Measurements from ENCODE around the gene CYP4B1. TPM values are rescaled to one million over a fixed set of nuclear protein-coding genes. Genes with fewer than 3 reads are reported as not detected.

CYP4B1 gene
- total and polyA plus RNA-seq, 10 of the 15 experiments (the other 5 are each of a cell fraction or from before 2014, with no cell fraction given), result 0.38 TPM; not detected in 9

DNA sequence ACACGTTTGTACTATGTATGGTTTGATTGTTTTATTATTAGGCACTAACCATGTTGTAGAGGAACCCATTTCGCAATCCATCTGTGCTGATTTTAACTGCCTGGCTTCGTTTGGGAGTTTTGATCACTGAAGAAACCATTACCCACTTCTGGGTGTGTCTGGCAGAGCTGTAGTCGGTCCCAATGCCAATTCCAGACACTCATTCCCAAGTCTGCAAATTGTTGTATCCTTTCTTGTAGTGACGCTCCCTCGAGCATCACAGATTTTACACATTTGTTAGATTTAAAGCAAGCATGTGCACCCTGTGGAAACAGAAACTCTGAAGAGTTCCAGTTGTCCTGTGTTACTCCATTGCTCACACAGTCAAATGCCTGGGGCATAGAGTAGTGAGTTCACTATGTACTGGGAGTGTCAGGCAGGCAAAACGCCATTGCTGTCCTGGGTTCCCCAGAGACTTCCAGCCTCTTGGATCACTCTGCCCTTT is 48.9 kb upstream of the CYP4B1 start:
- Histone ChIP-seq H3K9me3 (replicated peaks; ENCODE audit: control insufficient read depth, insufficient read depth, low read length) (no peaks in the 10 kb centered on the region), H3K4me1 (ENCODE audit: control insufficient read depth, insufficient read depth, low read length) (no peaks in the 10 kb centered on the region), H3K4me2 (ENCODE audit: control insufficient read depth, insufficient read depth) (no peak overlapping the region), H3K27ac (ENCODE audit: control insufficient read depth, insufficient read depth) (no peak overlapping the region), H3K27me3 (replicated peaks in 1 of 2; ENCODE audit: control insufficient read depth in 2 of 2, insufficient read depth in 2 of 2, low read length in 1 of 2) (peaks cover 0 to 2% of the 10 kb centered on the region in 2 experiments; a peak in 3 of 4 replicates), H3K79me2 (ENCODE audit: control insufficient read depth, insufficient read depth, low read length) (no peaks in the 10 kb centered on the region), H4K20me1 (ENCODE audit: control insufficient read depth, insufficient read depth) (no peaks in the 10 kb centered on the region), H3K36me3 (ENCODE audit: control insufficient read depth in 2 of 2, insufficient read depth in 2 of 2, low read length in 1 of 2) (no peaks in the 10 kb centered on the region), H2AFZ (ENCODE audit: control insufficient read depth, low read depth, low read length) (no peak overlapping the region), H3K4me3 (no peak overlapping the region), H3K9ac (ENCODE audit: control insufficient read depth, insufficient read depth, low read length) (no peak overlapping the region)
- ChIA-PET RAD21 (ENCODE audit: unreplicated experiment) (no interaction called here), SMC1A (ENCODE audit: uncharacterized antibody, unreplicated experiment) (no interaction called here), CTCF (no interaction called here), POLR2A (no interaction called here)
- intact Hi-C loops (cut with micrococcal nuclease; ENCODE audit: unreplicated experiment), result loop anchor here (5.0 kb wide), 1 partner anchor 422 kb away; no protein-coding TSS in a partner anchor
- no peak for ATAC-seq
- no peak for FAIRE-seq
- no peak for DNase-seq (ENCODE audit: low read depth, low spot score)
- TF ChIP-seq CEBPZ (IDR thresholded peaks at IDR 0.05; ENCODE audit: low read depth, low read length) (no peak), SMAD1 (IDR thresholded peaks at IDR 0.05; ENCODE audit: low read depth, partially characterized antibody) (no peak), PRDM15 (CRISPR knock-in tag; IDR thresholded peaks at IDR 0.05) (no peak)
- no TSS peak for BruUV-seq (replicated peaks)
- in situ Hi-C loops (cut with MboI), result no loop called here
- 19% methylated on average over 7 of the region's 7 CpGs for WGBS (ENCODE audit: insufficient coverage, insufficient replicate concordance, low lambda C conversion rate, missing lambda C conversion rate)

Data from GM12878 (cell line).